Stimulated activated CD4-positive, alpha-beta T cell treated with anti-CD3 and anti-CD28 coated beads, Interleukin-4, amount 100 ng/mL, for 24 hours (primary cell): ENCODE data around the gene ATAD3C.
A peak's percentile ranks its signal among the peaks of the same experiment; 100 is the strongest.
"Not testable (repeated sequence)": the region's sequence is repeated elsewhere in the genome, so short reads cannot be mapped to it uniquely, and the experiment has no call there.

Experiments used
- DNase-seq: peaks from one replicate; pipeline ENCODE4 v3.0.0-alpha.2; 2020

The ATAD3C gene

GRCh38 chr1:1452365-1452739 lies 2.9 kb downstream of the ATAD3C start:
- DNase-seq = not testable (repeated sequence)

GRCh38 chr1:1452882-1453281 lies 3.4 kb downstream of the ATAD3C start:
- no peak for DNase-seq

GRCh38 chr1:1454286-1455056 lies 5.0 kb downstream of the ATAD3C start:
- not testable (repeated sequence) for DNase-seq

- DNase-seq = no peak
Measured at GRCh38 chr1:1455366-1455884, 5.9 kb downstream of the ATAD3C start.

- not testable (repeated sequence) for DNase-seq
Measured at GRCh38 chr1:1455934-1456333, 6.4 kb downstream of the ATAD3C start.

- not testable (repeated sequence) for DNase-seq
Measured at GRCh38 chr1:1456683-1457255, 7.3 kb downstream of the ATAD3C start.

- DNase-seq = not testable (repeated sequence)
Measured at GRCh38 chr1:1459156-1459555, 9.7 kb downstream of the ATAD3C start.

GRCh38 chr1:1459711-1460110 lies 10.2 kb downstream of the ATAD3C start:
- not testable (repeated sequence) for DNase-seq

GRCh38 chr1:1460540-1461130 lies 11.1 kb downstream of the ATAD3C start:
- no peak for DNase-seq

GRCh38 chr1:1461721-1462317 lies 12.3 kb downstream of the ATAD3C start:
- no peak for DNase-seq

GRCh38 chr1:1462318-1462966 lies 13.0 kb downstream of the ATAD3C start:
- DNase-seq = no peak

- no peak for DNase-seq
Measured at GRCh38 chr1:1463312-1463711, 13.8 kb downstream of the ATAD3C start.

GRCh38 chr1:1468196-1468985 lies 18.9 kb downstream of the ATAD3C start:
- DNase-seq = not testable (repeated sequence)

- DNase-seq = no peak
Measured at GRCh38 chr1:1470626-1471388, 21.3 kb downstream of the ATAD3C start.

GRCh38 chr1:1471389-1472052 lies 22.0 kb downstream of the ATAD3C start, which contains the start of gene ATAD3B:
Gene ATAD3B, plus strand, starts transcription at chr1:1471765. Its CDS starts 120 bp downstream, at chr1:1471885.
- peak; percentile 95 for DNase-seq

GRCh38 chr1:1472053-1472876 lies 22.8 kb downstream of the ATAD3C start:
- not testable (repeated sequence) for DNase-seq

- DNase-seq = not testable (repeated sequence)
Measured at GRCh38 chr1:1476011-1476410, 26.5 kb downstream of the ATAD3C start.

GRCh38 chr1:1477206-1477605 lies 27.7 kb downstream of the ATAD3C start:
- DNase-seq = no peak
